H54 (cell line): ENCODE measurements around the gene CBX2.
A peak's percentile ranks its signal among the peaks of the same experiment; 100 is the strongest.

Source experiments
- DNase-seq: peaks from one replicate; pipeline ENCODE4 v3.0.0; 2011; ENCODE audit warnings: low spot score, mixed read lengths; ENCODE audit not compliant: insufficient read length
- FAIRE-seq: peaks from 3 replicates; lab custom pipeline; 2011; peaks lifted over from hg19 to GRCh38; lab: Jason Lieb, UNC
- POLR2A ChIP-seq: IDR thresholded peaks from 2 replicates; pipeline ENCODE4 v1.6.1; 2011; ENCODE audit warnings: low read depth, mild to moderate bottlenecking, low read length

CBX2 gene

DNA sequence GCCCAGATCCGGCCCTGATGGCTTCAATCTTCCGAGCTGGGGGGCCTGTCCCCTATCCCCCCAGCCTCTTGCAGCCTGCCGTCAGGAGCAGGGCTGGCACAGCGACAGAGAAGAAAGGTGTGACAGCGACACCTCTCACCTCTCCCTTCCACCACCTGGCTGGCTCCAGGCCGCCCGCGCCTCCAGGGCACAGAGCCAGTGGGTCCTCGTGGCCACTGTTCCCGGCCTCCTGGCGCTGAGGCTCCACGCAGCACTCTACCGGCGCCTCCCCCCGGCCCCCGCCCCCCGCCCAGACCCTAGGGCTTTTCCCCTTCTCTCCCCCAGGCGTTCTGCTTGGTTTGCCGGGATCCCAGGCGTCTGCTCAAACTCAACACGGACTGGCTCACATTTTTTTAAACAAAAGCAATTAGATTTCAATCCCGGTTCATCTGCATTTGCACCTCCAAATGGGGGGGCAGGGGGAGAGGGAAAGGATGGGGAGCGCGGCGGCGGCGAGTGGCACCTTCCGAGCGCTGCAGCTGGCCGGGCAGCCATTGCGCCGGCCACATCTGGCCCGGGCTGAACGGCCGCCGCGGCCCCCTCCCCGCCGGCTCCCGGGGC is 31.7 kb downstream of the CBX2 start:
- no peak for TF ChIP-seq POLR2A
- no peak for DNase-seq
- no peak for FAIRE-seq

DNA sequence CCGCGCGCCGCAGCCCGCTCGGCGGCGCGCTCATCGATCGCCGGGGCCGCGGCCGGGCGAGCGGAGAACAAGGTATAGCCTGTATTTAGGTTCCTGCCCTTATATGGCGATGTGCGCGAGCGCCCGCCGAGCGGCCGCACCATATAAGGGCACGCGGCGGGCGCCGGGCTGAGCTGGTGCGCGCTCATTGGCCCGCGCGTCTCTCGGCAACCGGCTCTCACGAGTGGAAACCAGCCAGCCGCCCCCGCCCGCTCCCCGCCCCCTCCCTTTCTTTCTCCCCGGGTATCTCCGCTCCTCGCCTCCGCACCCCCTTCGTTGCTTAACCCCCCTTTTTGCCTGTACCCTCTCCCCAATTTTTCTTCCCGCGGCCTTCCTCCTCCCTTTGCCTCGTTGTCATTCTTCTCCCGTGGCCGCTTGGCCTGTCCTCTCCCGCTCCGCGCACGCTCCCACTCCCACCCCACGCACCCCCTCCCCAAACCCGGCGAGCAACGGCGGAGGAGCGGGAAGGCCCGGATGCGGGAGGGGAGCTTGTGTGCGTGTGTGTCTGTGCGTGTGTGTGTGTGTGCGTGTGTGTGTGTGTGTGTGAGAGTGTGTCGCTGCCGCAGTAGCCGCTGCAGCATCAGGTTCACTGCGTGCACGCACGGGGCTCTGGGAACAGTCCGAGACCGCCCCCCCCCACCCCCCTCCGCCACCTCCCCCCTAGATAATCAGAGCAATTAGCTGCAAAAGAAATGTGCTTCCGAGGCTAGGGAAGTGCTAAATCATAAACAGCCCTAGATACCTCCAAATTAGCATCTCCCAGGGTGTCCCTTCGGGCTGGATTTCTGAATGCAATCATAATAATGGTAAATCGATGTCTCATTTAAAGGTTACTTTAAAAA is 32.4 kb downstream of the CBX2 start:
- FAIRE-seq (no peak), DNase-seq (peak; percentile 91)
- no peak for TF ChIP-seq POLR2A

DNA sequence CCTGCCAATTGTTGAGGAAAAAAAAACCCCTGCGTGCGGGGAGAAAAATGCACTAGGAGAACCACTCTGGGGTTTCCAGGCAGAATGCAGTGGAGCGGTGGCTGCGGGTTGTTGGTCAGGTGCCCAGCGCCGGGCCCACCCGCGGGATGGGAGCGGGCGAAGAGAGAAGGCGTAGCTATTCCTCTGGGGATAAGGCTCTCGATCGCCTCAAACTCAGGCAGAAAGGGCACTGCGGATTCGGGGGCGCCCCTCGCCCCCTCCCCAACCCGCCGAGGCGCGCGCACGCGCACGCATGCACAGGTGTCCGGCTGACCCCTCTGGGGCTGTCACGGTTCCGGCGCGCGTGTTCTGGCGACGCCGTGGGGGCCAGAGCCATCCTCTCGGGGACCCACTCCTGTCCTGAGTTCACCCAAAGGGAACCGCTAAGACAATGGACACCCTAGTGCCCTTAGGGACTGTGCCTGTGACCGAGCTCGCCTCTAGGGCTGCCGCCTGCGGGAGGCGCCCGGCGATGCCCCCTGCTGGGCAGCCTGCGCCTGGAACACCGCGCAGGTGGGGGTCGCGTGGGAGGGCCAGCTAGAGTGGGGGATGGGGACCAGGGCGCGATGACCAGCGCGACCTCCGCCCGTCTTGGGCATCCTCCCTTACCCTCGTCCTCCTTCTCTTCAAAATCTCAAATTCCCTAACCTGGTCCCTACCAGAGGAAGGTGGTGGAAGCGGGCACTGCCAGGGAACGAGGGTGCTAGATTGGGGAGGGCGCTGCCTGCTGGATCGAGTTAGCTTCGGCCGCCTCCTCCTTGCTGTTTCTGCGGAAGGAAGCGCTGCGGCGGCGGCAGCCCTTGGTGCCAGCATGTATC is 33.3 kb downstream of the CBX2 start:
- no peak for TF ChIP-seq POLR2A
- peak; percentile 94 for DNase-seq
- FAIRE-seq, result no peak

DNA sequence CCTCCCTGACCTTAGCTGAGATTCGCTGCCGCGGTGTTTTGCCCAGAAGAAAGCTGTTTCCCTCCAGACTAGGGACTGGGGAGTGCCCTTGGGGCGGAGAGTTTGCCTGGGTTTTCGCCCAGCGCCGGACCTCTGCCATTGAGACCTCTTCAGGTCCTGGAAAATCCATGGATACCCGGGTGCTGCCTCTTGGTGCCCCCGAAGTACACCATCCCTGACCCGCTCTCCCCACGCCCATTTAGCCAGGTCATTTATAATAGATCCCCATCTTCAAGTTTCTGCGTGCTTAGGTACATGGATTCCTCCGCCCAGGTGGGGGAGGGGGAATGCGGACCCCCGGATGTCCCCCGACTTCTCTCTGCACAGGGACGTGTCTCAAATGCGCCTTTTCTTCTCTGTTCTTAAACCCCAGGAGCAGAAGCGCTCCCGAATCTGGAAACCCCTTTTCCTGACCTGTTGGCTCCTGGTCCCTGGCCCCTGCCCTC is 34.0 kb downstream of the CBX2 start:
- no peak for FAIRE-seq
- TF ChIP-seq POLR2A, result no peak

DNA sequence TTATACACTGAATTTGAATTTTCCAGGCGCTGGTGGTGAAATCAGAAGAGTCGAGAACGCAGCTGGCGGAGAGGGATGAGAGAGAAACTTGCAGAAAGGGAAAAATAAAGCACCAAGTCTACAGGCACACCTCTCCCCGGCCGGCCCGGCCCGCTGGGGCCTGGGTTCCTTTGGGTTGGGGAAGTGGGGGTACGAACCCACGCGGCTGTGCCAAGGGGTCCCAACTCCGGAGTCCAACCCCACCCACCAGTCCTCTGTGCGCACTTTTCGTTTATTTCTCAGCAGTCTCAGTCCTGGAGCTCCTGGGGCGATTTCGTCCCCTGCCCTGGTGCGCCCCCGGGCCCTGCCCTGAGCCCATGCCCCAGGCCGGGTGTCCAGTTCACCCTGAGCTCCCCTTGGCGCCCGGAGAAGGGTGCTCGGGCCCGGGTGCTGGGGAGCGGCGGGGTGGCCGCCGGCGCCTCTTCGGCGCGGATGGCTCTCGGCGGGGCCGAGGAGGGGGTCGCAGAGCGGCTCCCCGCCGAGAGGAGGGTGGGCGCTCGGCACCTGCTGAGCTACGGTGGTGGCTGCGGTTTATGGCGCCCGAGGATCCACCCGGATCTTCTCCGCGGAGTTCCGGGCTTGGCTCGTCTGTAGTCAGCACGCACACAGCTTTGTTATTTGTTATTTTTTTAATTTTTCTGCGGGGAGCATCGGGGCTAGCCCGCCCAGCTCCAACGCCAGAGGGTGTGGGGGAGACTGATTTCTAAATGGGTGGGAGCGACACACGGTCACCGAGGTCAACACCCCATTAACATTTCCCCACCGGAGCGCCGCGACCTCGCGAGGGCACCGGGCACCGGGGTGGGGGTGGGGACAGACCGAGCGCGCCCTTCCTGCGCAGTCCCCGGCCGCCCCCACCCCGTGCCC is 34.7 kb downstream of the CBX2 start:
- no peak for FAIRE-seq
- no peak for DNase-seq
- TF ChIP-seq POLR2A, result no peak

More for the DNA sequence above, 34.0 kb downstream of the CBX2 start:
- DNase-seq, result no peak

DNA sequence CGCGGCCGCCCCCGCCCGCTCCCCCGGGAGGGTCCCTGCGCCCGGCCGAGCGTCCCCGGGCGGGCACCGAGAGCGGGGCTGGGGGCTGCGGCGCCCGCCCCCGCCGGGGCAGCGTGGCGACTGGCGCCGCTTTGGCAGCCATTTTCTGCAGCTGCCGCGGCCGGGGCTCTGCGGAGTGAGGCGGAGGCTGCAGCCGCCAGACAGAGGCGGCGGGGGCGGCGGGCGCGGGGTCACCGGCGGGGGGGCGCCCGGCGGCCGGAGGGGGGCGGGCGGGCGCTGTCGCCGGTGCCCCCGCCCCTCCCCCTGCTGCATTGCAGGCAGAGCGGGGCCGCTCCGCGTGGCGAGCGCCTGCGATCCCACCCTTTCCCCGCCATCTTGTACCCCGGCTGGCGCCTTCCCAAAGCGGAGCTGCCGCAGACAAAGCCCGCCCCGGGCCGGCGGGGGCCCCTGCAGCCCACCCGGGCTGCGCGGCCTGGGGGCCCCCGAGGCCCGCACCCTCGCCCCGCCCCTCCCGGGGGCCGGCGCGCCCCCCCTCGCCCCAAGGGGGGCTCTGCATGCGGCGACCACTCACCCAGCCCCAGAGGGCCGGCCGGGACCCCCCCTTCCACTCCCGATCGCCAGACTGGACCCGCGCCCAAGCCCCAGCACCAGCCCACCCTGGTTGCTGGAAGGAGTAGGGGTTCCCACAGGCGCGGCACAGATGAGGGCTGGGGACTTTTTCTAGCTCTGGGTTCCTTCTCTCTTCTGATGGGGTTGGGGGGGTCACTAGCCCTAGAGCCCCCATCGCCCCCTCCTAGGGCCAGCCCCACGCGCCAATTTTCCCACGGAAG is 35.6 kb downstream of the CBX2 start:
- TF ChIP-seq POLR2A, result 0 out of 2 replicates have a peak, but pooled peaks have one; percentile 31
- FAIRE-seq, result no peak
- peak; percentile 40 for DNase-seq

DNA sequence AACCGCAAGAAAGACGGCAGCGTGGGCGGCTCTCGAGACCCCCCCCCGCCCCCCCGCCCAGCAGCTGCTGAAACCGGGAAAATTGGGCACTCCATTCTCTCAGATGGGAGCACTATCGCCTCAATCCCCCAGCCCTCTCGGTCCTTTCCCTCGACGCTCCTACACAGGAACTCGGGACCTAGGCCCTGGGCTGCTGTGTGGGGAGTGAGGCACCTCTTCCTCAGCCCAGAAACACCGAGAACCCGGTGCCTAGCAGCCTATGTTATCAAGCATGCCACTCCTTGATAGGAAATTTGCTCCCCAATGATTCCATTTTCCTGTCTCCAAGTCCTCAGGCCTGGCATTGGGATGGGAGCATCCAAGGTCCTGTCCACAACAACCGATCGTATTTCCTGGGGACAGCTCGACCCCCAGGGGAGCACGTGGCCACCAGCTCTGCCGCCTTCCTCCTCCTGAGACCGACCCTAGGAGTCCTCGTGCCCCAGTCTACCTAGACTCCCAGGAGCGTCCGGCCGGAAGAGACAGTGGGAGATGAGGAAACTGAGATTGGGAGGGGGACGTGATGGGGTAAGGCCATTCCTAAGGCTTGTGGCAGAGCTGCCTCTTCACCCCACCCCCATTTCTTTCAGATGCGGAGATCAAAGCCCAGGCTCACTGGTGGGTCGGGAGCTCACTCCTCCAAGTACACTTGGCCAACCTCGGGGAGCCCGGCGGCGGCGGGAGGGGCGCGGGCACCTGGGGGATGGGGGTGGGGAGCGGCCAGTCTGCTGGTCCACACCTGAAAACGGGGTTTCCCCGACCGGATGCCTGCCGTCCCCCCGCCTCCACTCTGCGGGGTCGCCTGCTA is 36.4 kb downstream of the CBX2 start:
- no peak for TF ChIP-seq POLR2A
- DNase-seq (no peak), FAIRE-seq (no peak)

DNA sequence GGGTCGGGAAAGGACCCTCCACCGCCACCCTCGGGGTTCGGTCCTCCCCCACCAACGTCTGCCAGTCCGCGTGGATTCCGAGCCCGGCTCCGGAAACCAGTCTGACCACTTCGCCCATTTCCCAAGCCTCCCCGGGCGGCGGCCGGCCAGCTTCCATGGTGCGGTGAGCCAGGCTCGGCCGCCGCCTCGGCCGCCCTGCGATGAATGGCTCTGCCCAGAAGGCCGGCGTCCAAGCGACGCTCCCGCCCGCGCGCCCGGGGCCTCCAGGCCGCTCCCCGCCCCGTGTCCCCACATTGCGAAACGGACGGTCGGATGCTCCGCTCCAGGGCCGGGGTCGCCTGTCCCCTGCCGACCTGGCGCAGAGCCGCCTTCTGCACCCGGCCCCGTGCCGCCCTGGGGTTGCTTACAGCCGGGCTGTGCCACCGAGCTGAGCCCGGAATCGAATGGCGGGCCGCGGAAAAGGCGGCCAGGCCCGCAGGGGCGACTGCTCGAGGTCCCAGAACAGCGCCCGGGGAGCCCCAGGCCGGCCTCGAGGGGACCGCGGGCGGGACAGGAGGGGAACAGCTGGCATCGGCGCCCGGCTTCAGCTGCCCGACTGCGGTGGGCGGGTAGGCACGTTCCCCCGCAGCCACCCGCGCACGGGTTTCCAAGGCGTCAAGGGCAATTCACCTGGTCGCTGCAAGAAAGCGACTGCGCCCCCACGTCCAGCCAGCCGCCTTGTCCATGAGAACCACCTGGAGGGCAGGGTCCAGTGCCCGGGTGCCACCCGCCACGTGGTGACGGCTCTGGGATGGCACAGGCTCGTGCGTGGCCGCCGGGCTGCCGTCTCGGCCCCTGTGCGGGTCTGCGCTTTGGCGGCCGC is 37.3 kb downstream of the CBX2 start:
- no peak for TF ChIP-seq POLR2A
- DNase-seq (no peak), FAIRE-seq (no peak)

DNA sequence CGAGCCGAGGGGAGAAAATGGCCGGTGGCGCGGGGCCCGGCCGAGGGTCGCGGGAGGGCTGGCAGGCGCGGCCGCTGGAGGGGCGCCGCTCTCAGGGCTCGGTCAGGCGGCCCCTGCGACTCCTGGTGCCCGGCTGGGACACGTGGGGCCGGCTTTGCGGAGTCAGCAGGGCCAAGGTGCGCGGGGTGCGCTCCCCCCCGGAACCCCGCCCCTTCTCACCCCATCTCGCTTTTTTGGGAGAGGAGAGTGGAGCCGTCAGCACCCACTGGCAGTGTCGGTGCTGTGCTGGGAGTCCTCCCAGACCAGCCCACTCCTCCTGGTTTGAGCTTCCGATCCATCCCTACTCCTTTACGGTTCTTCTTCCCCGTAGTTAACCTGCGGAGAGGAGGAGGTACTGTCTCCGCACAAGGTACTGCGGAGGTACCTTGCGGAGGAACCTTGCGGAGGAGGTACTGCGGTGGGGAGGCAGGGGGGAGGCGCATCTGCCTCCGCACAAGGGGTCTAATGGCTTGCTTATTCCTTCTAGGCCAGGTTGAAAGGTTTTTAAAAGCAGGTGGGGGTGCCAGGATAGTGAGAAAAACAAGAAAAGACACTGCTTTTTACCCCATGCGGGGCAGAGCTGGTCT is 38.0 kb downstream of the CBX2 start:
- FAIRE-seq, result no peak
- no peak for TF ChIP-seq POLR2A

More for the DNA sequence above, 38.0 kb downstream of the CBX2 start:
- no peak for DNase-seq
